OCI-LY1 (cell line): Measurements from ENCODE around the gene CEACAM1.
"Not testable (repeated sequence)": the region's sequence is repeated elsewhere in the genome, so short reads cannot be mapped to it uniquely, and the experiment has no call there.

Source experiments
- H2AFZ ChIP-seq: fragments of 200-600 bp; sonication (generic), shearing (Covaris generic); 2 replicates; pipeline ENCODE4 v1.6.0; 2014; ENCODE audit warnings: antibody characterized with exemption, mild to moderate bottlenecking, low read length
- H3F3A ChIP-seq: fragments of 200-600 bp; sonication (generic), shearing (Covaris generic); 2 replicates; pipeline ENCODE4 v1.6.0; 2014; ENCODE audit warnings: mild to moderate bottlenecking, antibody characterized with exemption, low read length, moderate library complexity; ENCODE audit not compliant: insufficient read depth
- H3K27ac ChIP-seq: fragments of 200-600 bp; sonication (generic); 2 replicates; pipeline ENCODE4 v1.5.1; 2014; ENCODE audit warnings: low read length, mixed run types, mild to moderate bottlenecking, low read depth; ENCODE audit not compliant: poor library complexity, severe bottlenecking
- H3K27me3 ChIP-seq: fragments of 200-600 bp; sonication (generic); 2 replicates; pipeline ENCODE4 v1.6.0; 2014; ENCODE audit warnings: antibody characterized with exemption, mild to moderate bottlenecking, low read length, moderate library complexity; ENCODE audit not compliant: insufficient read depth
- H3K36me3 ChIP-seq: fragments of 200-600 bp; sonication (generic); 2 replicates; pipeline ENCODE4 v1.6.1; 2014; ENCODE audit warnings: mild to moderate bottlenecking, antibody characterized with exemption, low read length, moderate library complexity, mixed read lengths; ENCODE audit not compliant: insufficient read depth
- H3K4me1 ChIP-seq: fragments of 200-600 bp; sonication (generic); 2 replicates; pipeline ENCODE4 v1.5.1; 2014; ENCODE audit warnings: mild to moderate bottlenecking, low read length, moderate library complexity; ENCODE audit not compliant: insufficient read depth, severe bottlenecking
- H3K4me2 ChIP-seq: fragments of 200-600 bp; sonication (generic), shearing (Covaris generic); 2 replicates; pipeline ENCODE4 v1.6.1; 2014; ENCODE audit warnings: low read length
- H3K4me3 ChIP-seq: fragments of 200-600 bp; sonication (generic); 2 replicates; pipeline ENCODE4 v1.5.1; 2014; ENCODE audit warnings: low read length, low read depth, mild to moderate bottlenecking, mixed read lengths; ENCODE audit not compliant: poor library complexity, severe bottlenecking
- H3K79me2 ChIP-seq: fragments of 200-600 bp; shearing (Covaris generic); 2 replicates; pipeline ENCODE4 v1.6.1; 2016; ENCODE audit warnings: mixed run types, low read length, mixed read lengths; ENCODE audit not compliant: insufficient read depth
- H3K9ac ChIP-seq: fragments of 200-600 bp; sonication (generic), shearing (Covaris generic); 2 replicates; pipeline ENCODE4 v1.6.1; 2014; ENCODE audit warnings: mild to moderate bottlenecking, low read length, mixed read lengths
- H3K9me2 ChIP-seq: fragments of 200-600 bp; sonication (generic), shearing (Covaris generic); 2 replicates; pipeline ENCODE4 v1.6.1; 2014; ENCODE audit warnings: low read depth, mild to moderate bottlenecking, low read length, mixed read lengths
- H3K9me3 ChIP-seq: fragments of 200-600 bp; shearing (Covaris generic); 2 replicates; pipeline ENCODE4 v1.6.1; 2014; ENCODE audit warnings: low read length, mixed read lengths
- H4K20me1 ChIP-seq: fragments of 200-600 bp; sonication (generic), shearing (Covaris generic); 2 replicates; pipeline ENCODE4 v1.6.0; 2016; ENCODE audit warnings: mild to moderate bottlenecking, low read length; ENCODE audit not compliant: insufficient read depth
- CTCF ChIP-seq: fragments of 200-600 bp; sonication (generic), shearing (Covaris generic); IDR thresholded peaks from 2 replicates; pipeline ENCODE4 v1.5.1; 2017; ENCODE audit warnings: mild to moderate bottlenecking, antibody characterized with exemption, low read length, moderate library complexity, mixed read lengths
- EZH2 ChIP-seq: fragments of 200-600 bp; sonication (generic), shearing (Covaris generic); IDR thresholded peaks from 2 replicates; pipeline ENCODE4 v1.8.0; 2017; ENCODE audit warnings: borderline replicate concordance, mixed run types, mild to moderate bottlenecking, antibody characterized with exemption, low read length, moderate library complexity, mixed read lengths

CEACAM1 gene

GRCh38 chr19:42487032-42487797 is 41.1 kb downstream of the CEACAM1 start:
- no peak overlapping the region for H3K4me3 ChIP-seq
- no peak overlapping the region for H2AFZ ChIP-seq
- H4K20me1 ChIP-seq = no peaks in the 10 kb centered on the region
- H3K4me2 ChIP-seq = no peak overlapping the region
- no peaks in the 10 kb centered on the region for H3K9me3 ChIP-seq
- no peaks in the 10 kb centered on the region for H3F3A ChIP-seq
- no peak overlapping the region for H3K27ac ChIP-seq
- no peaks in the 10 kb centered on the region for H3K27me3 ChIP-seq
- TF ChIP-seq EZH2 = no peak
- no peak for TF ChIP-seq CTCF
- no peak overlapping the region for H3K9ac ChIP-seq
- no peaks in the 10 kb centered on the region for H3K36me3 ChIP-seq
- no peaks in the 10 kb centered on the region for H3K79me2 ChIP-seq
- peaks cover 4% of the 10 kb centered on the region for H3K4me1 ChIP-seq
- H3K9me2 ChIP-seq = no peaks in the 10 kb centered on the region

GRCh38 chr19:42485036-42485435 is 43.2 kb downstream of the CEACAM1 start:
- not testable (repeated sequence) for H3K36me3 ChIP-seq, H3K4me1 ChIP-seq, H3K27me3 ChIP-seq, H3K9me3 ChIP-seq, H3F3A ChIP-seq, H3K27ac ChIP-seq, H3K9ac ChIP-seq, H3K4me2 ChIP-seq, H2AFZ ChIP-seq, H3K9me2 ChIP-seq, H3K4me3 ChIP-seq, H4K20me1 ChIP-seq, H3K79me2 ChIP-seq

GRCh38 chr19:42480335-42481095 is 47.8 kb downstream of the CEACAM1 start:
- H3K4me3 ChIP-seq = no peak overlapping the region
- no peaks in the 10 kb centered on the region for H3K9me2 ChIP-seq
- H3K36me3 ChIP-seq = no peaks in the 10 kb centered on the region
- H3K4me1 ChIP-seq = peaks cover 4% of the 10 kb centered on the region
- no peaks in the 10 kb centered on the region for H3K9me3 ChIP-seq
- H3K27ac ChIP-seq = no peak overlapping the region
- no peak overlapping the region for H3K9ac ChIP-seq
- H3K4me2 ChIP-seq = no peak overlapping the region
- H3F3A ChIP-seq = no peaks in the 10 kb centered on the region
- no peaks in the 10 kb centered on the region for H3K27me3 ChIP-seq
- H3K79me2 ChIP-seq = no peaks in the 10 kb centered on the region
- no peak for TF ChIP-seq CTCF
- no peak for TF ChIP-seq EZH2
- no peak overlapping the region for H2AFZ ChIP-seq
- H4K20me1 ChIP-seq = no peaks in the 10 kb centered on the region
